ENCODE results near the gene CLK4.

Gene CLK4

GRCh38 chr5:178554311-178554710 is 72.5 kb downstream of the CLK4 start:
- no peaks in the 10 kb centered on the region for H3K9me3 Mint-ChIP-seq
- H3K27ac Mint-ChIP-seq, result no peak overlapping the region
- H3K4me3 Mint-ChIP-seq, result no peak overlapping the region
- ATAC-seq (no peak), DNase-seq (no peak)
- peaks cover 5% of the 10 kb centered on the region for H3K27me3 Mint-ChIP-seq
- no peaks in the 10 kb centered on the region for H3K4me1 Mint-ChIP-seq

DNA sequence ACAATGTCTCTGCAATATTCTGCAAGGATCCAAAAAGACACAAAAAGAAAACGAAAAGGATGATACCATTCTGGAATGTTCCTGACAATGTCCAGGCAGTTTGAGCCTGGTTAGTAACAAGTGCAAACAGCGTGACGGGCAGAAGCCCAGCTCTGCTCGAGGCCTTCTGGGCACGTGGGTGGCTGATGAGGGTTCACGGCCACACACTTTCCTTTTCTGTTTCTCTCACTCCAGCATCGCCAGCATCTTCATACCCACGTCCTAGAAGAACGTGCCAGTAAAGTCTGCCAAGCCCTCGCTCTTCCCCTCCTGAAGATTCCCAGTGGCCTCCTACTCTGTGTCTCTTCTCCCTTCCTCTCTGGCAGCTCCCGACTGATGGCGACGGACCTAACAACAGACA is 73.3 kb downstream of the CLK4 start:
- no peak for DNase-seq
- no peak overlapping the region for H3K27ac Mint-ChIP-seq
- H3K9me3 Mint-ChIP-seq, result no peaks in the 10 kb centered on the region
- no peaks in the 10 kb centered on the region for H3K4me1 Mint-ChIP-seq
- ATAC-seq, result no peak
- no peaks in the 10 kb centered on the region for H3K27me3 Mint-ChIP-seq
- no peak overlapping the region for H3K4me3 Mint-ChIP-seq
